Ovary (tissue), 9 donors: ENCODE data around the gene XIRP2. TPM values are rescaled to one million over a fixed set of nuclear protein-coding genes. Genes with fewer than 3 reads are reported as not detected.

Experiments used
- DNase-seq, 5 donors: peaks; one replicate each; pipeline ENCODE4 v3.0.0-alpha.2; 2019 to 2020
- H3K27ac ChIP-seq, 2 donors: fragments of 200-600 bp; one replicate each; pipeline versions ENCODE4 v1.5.1 to v1.8.0; 2019 to 2022
- H3K27me3 ChIP-seq: fragments of 200-600 bp; one replicate; pipeline ENCODE4 v1.8.0; 2022
- H3K36me3 ChIP-seq: fragments of 200-600 bp; sonication (generic); one replicate; pipeline ENCODE4 v1.5.1; 2019
- H3K4me1 ChIP-seq: one replicate; pipeline ENCODE4 v1.8.1; 2013; ENCODE audit warnings: mild to moderate bottlenecking, moderate library complexity; ENCODE audit not compliant: insufficient read depth
- H3K4me3 ChIP-seq: fragments of 200-600 bp; sonication (generic); one replicate; pipeline ENCODE4 v1.5.1; 2017
- H3K9me3 ChIP-seq, 2 donors: fragments of 200-600 bp in 1 of 2; sonication (generic) in 1 of 2; one replicate each; pipeline versions ENCODE4 v1.5.1 to v1.8.1; 2013 to 2019; ENCODE audit warnings: mild to moderate bottlenecking in 1 of 2, moderate library complexity in 1 of 2
- CTCF ChIP-seq, 3 donors: fragments of 450-650 bp in 2 of 3; fragments of 200-600 bp in 1 of 3; IDR thresholded peaks; one replicate each; pipeline versions ENCODE4 v1.5.1 to v1.8.0; 2016 to 2022; ENCODE audit warnings: antibody characterized with exemption in 3 of 3, mild to moderate bottlenecking in 1 of 3
- EP300 ChIP-seq: sonication (generic); formaldehyde crosslinking; IDR thresholded peaks from one replicate; pipeline ENCODE4 v1.6.1; 2017; ENCODE audit warnings: antibody characterized with exemption
- POLR2A ChIP-seq: fragments of 450-650 bp; IDR thresholded peaks from one replicate; pipeline ENCODE4 v1.6.1; 2017; ENCODE audit warnings: antibody characterized with exemption, mild to moderate bottlenecking, moderate library complexity
- WGBS, 3 donors: extraction: QIAGEN DNeasy Blood & Tissue Kit in 1 of 3; methylation state at CpG; one replicate each; pipeline versions ENCODE4 v1.1.5 to v1.1.7; 2013 to 2017; 5-methylcytosine and 5-hydroxymethylcytosine counted together
- intact Hi-C, 4 donors: fragments of 100-400 bp; cut with DNase I; formaldehyde crosslinking; loops; one replicate each; pipeline versions ENCODE4 v1.11.0 to v1.15.1; 2022 to 2023
- polyA plus RNA-seq, 2 donors: library from polyadenylated mRNA; stranded (reverse); fragments of 200-250 nt in 1 of 2; fragments of 350-450 nt in 1 of 2; fragmentation: Illumina TruSeq in 1 of 2; extraction: RNeasy Lipid Tissue Mini Kit (QIAGEN cat#74804) in 1 of 2; gene quantifications; one replicate each; pipeline ENCODE4 v1.2.3, GENCODE V29; 2013 to 2014
- total RNA-seq, 7 donors: library from RNA; depleted of rRNA in 2 of 7; stranded (reverse); fragments of >200 nt in 2 of 7; fragmentation: NEBNext Ultra II Directional in 3 of 7; extraction: Animal tissue kit (Norgen Biotek cat#: 25700) in 3 of 7; gene quantifications; one replicate each; pipeline versions ENCODE4 v1.1.0 to v1.2.4, GENCODE V29; 2016 to 2023
- donor health status: DM: no; HTN: no; CAD: no; lungs with moderate emphysema.
- donor health status: DM: no; HTN: no; CAD: no.
- donor health status: Bipolar disorder and iron deficiency.
- donor health status: DM: yes; HTN: yes; CAD: no.
- donor health status: DM: no; HTN: no; CAD: no.
- donor health status: DM: yes; HTN: yes; CAD: no.

The XIRP2 gene
- total and polyA plus RNA-seq, 9 donors, result 0.03 to 0.47 (median 0.12) TPM; not detected in 4

- no peak overlapping the region for H3K27ac ChIP-seq
- peaks cover 8% of the 10 kb centered on the region for H3K4me1 ChIP-seq
- 92 to 94% (median 93%) methylated on average over 1 of the region's 1 CpG for WGBS, 3 donors
- no peak for DNase-seq
- TF ChIP-seq POLR2A (no peak), EP300 (no peak), CTCF (IDR thresholded peaks at IDR 0.05) (no peak)
- H3K9me3 ChIP-seq, result no peaks in the 10 kb centered on the region
- no peaks in the 10 kb centered on the region for H3K27me3 ChIP-seq
- no peaks in the 10 kb centered on the region for H3K36me3 ChIP-seq
- H3K4me3 ChIP-seq, result no peak overlapping the region
- intact Hi-C loops, result no loop called here
These were observed 409.0 kb downstream of the XIRP2 start for GRCh38 chr2:167297292-167297691.

GRCh38 chr2:167298017-167298416, 409.7 kb downstream of the XIRP2 start:
- WGBS, 3 donors, result 76 to 82% (median 80%) methylated on average over 1 of the region's 1 CpG
- H3K27me3 ChIP-seq, result no peaks in the 10 kb centered on the region
- intact Hi-C loops, result no loop called here
- no peak overlapping the region for H3K4me3 ChIP-seq
- H3K36me3 ChIP-seq, result no peaks in the 10 kb centered on the region
- DNase-seq, result no peak
- H3K27ac ChIP-seq, result no peak overlapping the region
- no peaks in the 10 kb centered on the region for H3K9me3 ChIP-seq
- TF ChIP-seq CTCF (IDR thresholded peaks at IDR 0.05), result no peak
- H3K4me1 ChIP-seq, result peaks cover 8% of the 10 kb centered on the region
